HepG2 (cell line): Measurements from ENCODE around the gene UBTD1. TPM values are rescaled to one million over a fixed set of nuclear protein-coding genes. Genes with fewer than 3 reads are reported as not detected.

Source experiments
- ATAC-seq: fragments of 200-7000 bp; cut with Tn5 transposase; 3 replicates; pipeline ENCODE4 v1.9.1; 2020; ENCODE audit warnings: mild to moderate bottlenecking, moderate library complexity
- BruUV-seq: library from RNA; stranded (reverse); fragments of 400-500 nt; replicated peaks from 2 replicates; lab custom pipeline; 2021; lab: Mats Ljungman, UMichigan
- CTCF ChIA-PET: fragments of 300-600 bp; formaldehyde crosslinking; extraction: SDS; loops from one replicate; lab custom pipeline; 2021; ENCODE audit warnings: low total read pairs, inconsistent platforms, low intra/inter-chr PET ratio; lab: Yijun Ruan, JAX
- POLR2A ChIA-PET: fragments of 350-600 bp; sonication (Branson Sonifier 250); formaldehyde crosslinking; loops from one replicate; lab custom pipeline; 2020; ENCODE audit warnings: antibody characterized with exemption, inconsistent platforms; lab: Yijun Ruan, JAX
- DNase-seq: peaks from one replicate; pipeline ENCODE4 v3.0.0-alpha.2; 2015; ENCODE audit warnings: low spot score
- FAIRE-seq: peaks from 3 replicates; lab custom pipeline; 2011; peaks lifted over from hg19 to GRCh38; lab: Jason Lieb, UNC
- H2AFZ ChIP-seq: one replicate; pipeline ENCODE4 v1.6.1; 2011; ENCODE audit warnings: low read length, inconsistent platforms
- H3K27ac ChIP-seq: fragments of 300-600 bp; 3 replicates; pipeline ENCODE4 v1.8.0; 2011; ENCODE audit warnings: mixed run types, mild to moderate bottlenecking, mixed read lengths, low read length, inconsistent platforms; ENCODE audit not compliant: insufficient read depth; ENCODE audit errors: extremely low read length
- H3K27me3 ChIP-seq, 2 experiments: fragments of 200-600 bp in 1 of 2; 2 replicates in 1 of 2; 3 replicates in 1 of 2; pipeline versions ENCODE4 v1.6.0 to v1.8.0; 2011; ENCODE audit warnings: low read length in 2 of 2, mild to moderate bottlenecking in 2 of 2, moderate library complexity in 2 of 2, inconsistent platforms in 1 of 2; ENCODE audit not compliant: insufficient read depth in 2 of 2, control insufficient read depth in 1 of 2
- H3K36me3 ChIP-seq, 2 experiments: fragments of 200-600 bp in 1 of 2; replicated peaks in 1 of 2; 2 replicates in 1 of 2; 3 replicates in 1 of 2; pipeline versions ENCODE4 v1.5.1 to v1.8.0; 2011; ENCODE audit warnings: low read length in 2 of 2, inconsistent platforms in 1 of 2; ENCODE audit not compliant: insufficient read depth in 2 of 2, control insufficient read depth in 1 of 2
- H3K4me1 ChIP-seq: 2 replicates; pipeline ENCODE4 v1.5.1; 2012; ENCODE audit warnings: low read length, inconsistent platforms; ENCODE audit not compliant: insufficient read depth
- H3K4me2 ChIP-seq: 2 replicates; pipeline ENCODE4 v1.6.0; 2011; ENCODE audit warnings: low read depth, low read length, inconsistent platforms
- H3K4me3 ChIP-seq, 3 experiments: fragments of 200-600 bp in 1 of 3; sonication (generic), shearing (Covaris generic) in 1 of 3; replicated peaks in 1 of 3; 2 replicates each; pipeline ENCODE4 v1.5.1; 2011 to 2016; ENCODE audit warnings: low read length in 3 of 3, inconsistent platforms in 2 of 3, low read depth in 2 of 3, mild to moderate bottlenecking in 2 of 3, control low read depth in 1 of 3, mixed read lengths in 1 of 3; ENCODE audit not compliant: insufficient read depth in 1 of 3
- H3K79me2 ChIP-seq: one replicate; pipeline ENCODE4 v1.6.1; 2011; ENCODE audit warnings: low read length, inconsistent platforms; ENCODE audit not compliant: insufficient read depth
- H3K9ac ChIP-seq: 2 replicates; pipeline ENCODE4 v1.6.0; 2011; ENCODE audit warnings: mild to moderate bottlenecking, low read depth, low read length, inconsistent platforms; ENCODE audit not compliant: insufficient read depth
- H3K9me3 ChIP-seq: 2 replicates; pipeline ENCODE4 v1.5.1; 2012; ENCODE audit warnings: mild to moderate bottlenecking, low read length
- H4K20me1 ChIP-seq: 2 replicates; pipeline ENCODE4 v1.6.0; 2011; ENCODE audit warnings: inconsistent platforms, mild to moderate bottlenecking, low read length, moderate library complexity; ENCODE audit not compliant: insufficient read depth
- ELK4 ChIP-seq: sonication (generic); formaldehyde crosslinking; IDR thresholded peaks from 2 replicates; pipeline ENCODE4 v1.9.0; 2021; ENCODE audit warnings: missing genetic modification reagents, borderline replicate concordance
- GTF3A ChIP-seq: sonication (generic); formaldehyde crosslinking; conservative IDR thresholded peaks from 2 replicates; pipeline ENCODE4 v1.4.0; 2020; ENCODE audit warnings: mild to moderate bottlenecking, missing genetic modification reagents
- HCFC1 ChIP-seq: fragments of 150-350 bp; IDR thresholded peaks from 2 replicates; pipeline ENCODE4 v1.6.1; 2014; ENCODE audit warnings: low read depth, low read length
- MIER2 ChIP-seq: IDR thresholded peaks from 2 replicates; pipeline ENCODE4 v1.6.1; 2016; ENCODE audit warnings: missing biosample characterization, missing genetic modification reagents
- NFYB ChIP-seq: sonication (generic); formaldehyde crosslinking; IDR thresholded peaks from 2 replicates; pipeline ENCODE4 v1.4.0; 2020; ENCODE audit warnings: missing genetic modification reagents
- NRL ChIP-seq: sonication (generic); formaldehyde crosslinking; IDR thresholded peaks from 2 replicates; pipeline ENCODE4 v1.5.0; 2020; ENCODE audit warnings: missing genetic modification reagents, mild to moderate bottlenecking, moderate library complexity, borderline replicate concordance
- REST ChIP-seq, 2 experiments: IDR thresholded peaks; 2 replicates each; pipeline ENCODE4 v1.6.1; 2011 to 2012; ENCODE audit warnings: low read length in 2 of 2, borderline replicate concordance in 1 of 2, low read depth in 1 of 2, mild to moderate bottlenecking in 1 of 2, moderate library complexity in 1 of 2
- ZNF160 ChIP-seq: sonication (generic); formaldehyde crosslinking; IDR thresholded peaks from 2 replicates; pipeline ENCODE4 v1.8.0; 2022; ENCODE audit warnings: mild to moderate bottlenecking, inconsistent platforms, missing genetic modification reagents
- ZNF337 ChIP-seq: sonication (generic); formaldehyde crosslinking; IDR thresholded peaks from 2 replicates; pipeline ENCODE4 v1.5.1; 2020; ENCODE audit warnings: missing genetic modification reagents, low read depth, mild to moderate bottlenecking, borderline replicate concordance
- ZNF354B ChIP-seq: sonication (generic); formaldehyde crosslinking; IDR thresholded peaks from 2 replicates; pipeline ENCODE4 v1.8.0; 2022; ENCODE audit warnings: mild to moderate bottlenecking, missing genetic modification reagents
- ZNF44 ChIP-seq: sonication (generic); formaldehyde crosslinking; IDR thresholded peaks from 2 replicates; pipeline ENCODE4 v1.5.1; 2020; ENCODE audit warnings: mild to moderate bottlenecking, missing genetic modification reagents
- ZNF513 ChIP-seq: sonication (generic); formaldehyde crosslinking; conservative IDR thresholded peaks from 2 replicates; pipeline ENCODE4 v1.5.0; 2020; ENCODE audit warnings: missing genetic modification reagents
- ZNF761 ChIP-seq: sonication (generic); formaldehyde crosslinking; conservative IDR thresholded peaks from 2 replicates; pipeline ENCODE4 v1.4.0; 2020; ENCODE audit warnings: mild to moderate bottlenecking, missing genetic modification reagents
- WGBS: methylation state at CpG from one replicate; pipeline ENCODE4 v1.1.6; 2017; ENCODE audit warnings: low lambda C conversion rate; 5-methylcytosine and 5-hydroxymethylcytosine counted together
- in situ Hi-C: cut with HindIII; loops from 2 replicates; pipeline ENCODE4 v1.10.0; 2017; ENCODE audit warnings: low pct_unique_long_range_greater_than_20kb; ENCODE audit not compliant: extremely low pct_ligation_motif_present
- intact Hi-C: fragments of 100-400 bp; cut with micrococcal nuclease; formaldehyde crosslinking; loops from one replicate; pipeline ENCODE4 v1.10.0; 2022; ENCODE audit not compliant: unreplicated experiment
- polyA plus RNA-seq, 8 experiments: library from polyadenylated mRNA; depleted of rRNA in 3 of 8; stranded (reverse) in 7 of 8; unstranded in 1 of 8; fragments of >200 nt; fragmentation: Illumina TruSeq in 4 of 8; extraction: Trizol in 4 of 8; gene quantifications; 2 replicates each; pipeline versions ENCODE4 v1.2.1 to v1.2.3, GENCODE V29; 2011 to 2016; ENCODE audit warnings: low read depth in 4 of 8, missing spikeins in 1 of 8, mixed read lengths in 1 of 8; ENCODE audit not compliant: insufficient read depth in 1 of 8
- total RNA-seq, 5 experiments: library from RNA; depleted of rRNA; stranded (reverse); fragments of >200 nt; fragmentation: Illumina TruSeq; extraction: Trizol; gene quantifications; 2 replicates each; pipeline ENCODE4 v1.2.3, GENCODE V29; 2016; ENCODE audit warnings: low read depth in 1 of 5

The UBTD1 gene
- total and polyA plus RNA-seq, 2 of the 13 experiments (the other 11 are each of a cell fraction or from before 2014, with no cell fraction given) = 7.9 to 10.0 TPM

- POLR2A ChIA-PET = interaction anchor here (0.9 to 1.1 kb wide), 2 partner anchors 22 to 23 kb away, joined by 3 read pairs; partner anchors contain the start of gene UBTD1
- no peak overlapping the region for H3K9ac ChIP-seq
- peaks cover 30% of the 10 kb centered on the region for H3K4me1 ChIP-seq
- no peaks in the 10 kb centered on the region for H4K20me1 ChIP-seq
- no TSS peak for BruUV-seq
- in situ Hi-C loops (no loop called here), intact Hi-C loops (no loop called here)
- no peaks in the 10 kb centered on the region for H3K27me3 ChIP-seq
- no peak overlapping the region for H3K4me2 ChIP-seq
- TF ChIP-seq GTF3A (CRISPR knock-in tag) (no peak), NFYB (CRISPR knock-in tag) (no peak)
- FAIRE-seq (no peak), DNase-seq (no peak), ATAC-seq (no peak)
- H3K4me3 ChIP-seq = no peak overlapping the region
- no peak overlapping the region for H3K27ac ChIP-seq
- CTCF ChIA-PET = no interaction called here
- no peaks in the 10 kb centered on the region for H3K36me3 ChIP-seq
- WGBS = 70% methylated on average over 2 of the region's 6 CpGs
- H2AFZ ChIP-seq = no peak overlapping the region
- H3K79me2 ChIP-seq = no peaks in the 10 kb centered on the region
- no peaks in the 10 kb centered on the region for H3K9me3 ChIP-seq
Measured at GRCh38 chr10:97522071-97522470, 23.3 kb downstream of the UBTD1 start.

GRCh38 chr10:97522937-97523336 is 24.2 kb downstream of the UBTD1 start:
- no peak overlapping the region for H3K27ac ChIP-seq
- no peak overlapping the region for H2AFZ ChIP-seq
- CTCF ChIA-PET = no interaction called here
- no peak overlapping the region for H3K4me3 ChIP-seq
- H3K27me3 ChIP-seq = no peaks in the 10 kb centered on the region
- no peaks in the 10 kb centered on the region for H3K79me2 ChIP-seq
- peaks cover 32% of the 10 kb centered on the region for H3K4me1 ChIP-seq
- BruUV-seq = no TSS peak
- FAIRE-seq (no peak), DNase-seq (no peak), ATAC-seq (no peak)
- in situ Hi-C loops (no loop called here), intact Hi-C loops (no loop called here)
- WGBS = 91% methylated on average over 8 of the region's 8 CpGs
- no peak overlapping the region for H3K9ac ChIP-seq
- H3K9me3 ChIP-seq = no peaks in the 10 kb centered on the region
- no peak overlapping the region for H3K4me2 ChIP-seq
- H4K20me1 ChIP-seq = no peaks in the 10 kb centered on the region
- H3K36me3 ChIP-seq = no peaks in the 10 kb centered on the region
- POLR2A ChIA-PET = no interaction called here
- no peak for TF ChIP-seq MIER2 (CRISPR knock-in tag)
- TF ChIP-seq ZNF337 (CRISPR knock-in tag) = no peak
- no peak for TF ChIP-seq ZNF513 (CRISPR knock-in tag)
- no peak for TF ChIP-seq ZNF44
- TF ChIP-seq ZNF354B = no peak
- no peak for TF ChIP-seq ELK4
- no peak for TF ChIP-seq NRL (CRISPR knock-in tag)
- TF ChIP-seq ZNF160 (CRISPR knock-in tag) = no peak
- no peak for TF ChIP-seq HCFC1
- no peak for TF ChIP-seq ZNF761 (CRISPR knock-in tag)
- no peak for TF ChIP-seq REST (IDR thresholded peaks at IDR 0.05; ENCODE audit: borderline replicate concordance in 1 of 2, low read depth in 1 of 2, low read length in 2 of 2)
